PC-3 (cell line): Measurements from ENCODE around the gene PNISR.

Source experiments
- CTCF ChIP-seq: fragments of 300-600 bp; sonication (generic); conservative IDR thresholded peaks from 2 replicates; pipeline ENCODE4 v1.5.1; 2017; ENCODE audit warnings: antibody characterized with exemption, low read depth, mild to moderate bottlenecking, low read length
- EZH2phosphoT487 ChIP-seq: fragments of 300-600 bp; sonication (generic); IDR thresholded peaks from 2 replicates; pipeline ENCODE4 v1.6.1; 2018; ENCODE audit warnings: mild to moderate bottlenecking, antibody characterized with exemption, low read length, borderline replicate concordance

GRCh38 chr6:99416226-99416625, 8.9 kb downstream of the PNISR start:
- TF ChIP-seq CTCF, result no peak
- TF ChIP-seq EZH2phosphoT487, result no peak
